OCI-LY1 (cell line): ENCODE results near the gene RNF150.

ENCODE experiments used
- H2AFZ ChIP-seq: fragments of 200-600 bp; sonication (generic), shearing (Covaris generic); 2 replicates; pipeline ENCODE4 v1.6.0; 2014; ENCODE audit warnings: antibody characterized with exemption, mild to moderate bottlenecking, low read length
- H3F3A ChIP-seq: fragments of 200-600 bp; sonication (generic), shearing (Covaris generic); 2 replicates; pipeline ENCODE4 v1.6.0; 2014; ENCODE audit warnings: mild to moderate bottlenecking, antibody characterized with exemption, low read length, moderate library complexity; ENCODE audit not compliant: insufficient read depth
- H3K27ac ChIP-seq: fragments of 200-600 bp; sonication (generic); 2 replicates; pipeline ENCODE4 v1.5.1; 2014; ENCODE audit warnings: low read length, mixed run types, mild to moderate bottlenecking, low read depth; ENCODE audit not compliant: poor library complexity, severe bottlenecking
- H3K27me3 ChIP-seq: fragments of 200-600 bp; sonication (generic); 2 replicates; pipeline ENCODE4 v1.6.0; 2014; ENCODE audit warnings: antibody characterized with exemption, mild to moderate bottlenecking, low read length, moderate library complexity; ENCODE audit not compliant: insufficient read depth
- H3K36me3 ChIP-seq: fragments of 200-600 bp; sonication (generic); 2 replicates; pipeline ENCODE4 v1.6.1; 2014; ENCODE audit warnings: mild to moderate bottlenecking, antibody characterized with exemption, low read length, moderate library complexity, mixed read lengths; ENCODE audit not compliant: insufficient read depth
- H3K4me1 ChIP-seq: fragments of 200-600 bp; sonication (generic); 2 replicates; pipeline ENCODE4 v1.5.1; 2014; ENCODE audit warnings: mild to moderate bottlenecking, low read length, moderate library complexity; ENCODE audit not compliant: insufficient read depth, severe bottlenecking
- H3K4me2 ChIP-seq: fragments of 200-600 bp; sonication (generic), shearing (Covaris generic); 2 replicates; pipeline ENCODE4 v1.6.1; 2014; ENCODE audit warnings: low read length
- H3K4me3 ChIP-seq: fragments of 200-600 bp; sonication (generic); 2 replicates; pipeline ENCODE4 v1.5.1; 2014; ENCODE audit warnings: low read length, low read depth, mild to moderate bottlenecking, mixed read lengths; ENCODE audit not compliant: poor library complexity, severe bottlenecking
- H3K79me2 ChIP-seq: fragments of 200-600 bp; shearing (Covaris generic); 2 replicates; pipeline ENCODE4 v1.6.1; 2016; ENCODE audit warnings: mixed run types, low read length, mixed read lengths; ENCODE audit not compliant: insufficient read depth
- H3K9ac ChIP-seq: fragments of 200-600 bp; sonication (generic), shearing (Covaris generic); 2 replicates; pipeline ENCODE4 v1.6.1; 2014; ENCODE audit warnings: mild to moderate bottlenecking, low read length, mixed read lengths
- H3K9me2 ChIP-seq: fragments of 200-600 bp; sonication (generic), shearing (Covaris generic); 2 replicates; pipeline ENCODE4 v1.6.1; 2014; ENCODE audit warnings: low read depth, mild to moderate bottlenecking, low read length, mixed read lengths
- H3K9me3 ChIP-seq: fragments of 200-600 bp; shearing (Covaris generic); 2 replicates; pipeline ENCODE4 v1.6.1; 2014; ENCODE audit warnings: low read length, mixed read lengths
- H4K20me1 ChIP-seq: fragments of 200-600 bp; sonication (generic), shearing (Covaris generic); 2 replicates; pipeline ENCODE4 v1.6.0; 2016; ENCODE audit warnings: mild to moderate bottlenecking, low read length; ENCODE audit not compliant: insufficient read depth
- CTCF ChIP-seq: fragments of 200-600 bp; sonication (generic), shearing (Covaris generic); IDR thresholded peaks from 2 replicates; pipeline ENCODE4 v1.5.1; 2017; ENCODE audit warnings: mild to moderate bottlenecking, antibody characterized with exemption, low read length, moderate library complexity, mixed read lengths
- EZH2 ChIP-seq: fragments of 200-600 bp; sonication (generic), shearing (Covaris generic); IDR thresholded peaks from 2 replicates; pipeline ENCODE4 v1.8.0; 2017; ENCODE audit warnings: borderline replicate concordance, mixed run types, mild to moderate bottlenecking, antibody characterized with exemption, low read length, moderate library complexity, mixed read lengths

Gene RNF150

DNA sequence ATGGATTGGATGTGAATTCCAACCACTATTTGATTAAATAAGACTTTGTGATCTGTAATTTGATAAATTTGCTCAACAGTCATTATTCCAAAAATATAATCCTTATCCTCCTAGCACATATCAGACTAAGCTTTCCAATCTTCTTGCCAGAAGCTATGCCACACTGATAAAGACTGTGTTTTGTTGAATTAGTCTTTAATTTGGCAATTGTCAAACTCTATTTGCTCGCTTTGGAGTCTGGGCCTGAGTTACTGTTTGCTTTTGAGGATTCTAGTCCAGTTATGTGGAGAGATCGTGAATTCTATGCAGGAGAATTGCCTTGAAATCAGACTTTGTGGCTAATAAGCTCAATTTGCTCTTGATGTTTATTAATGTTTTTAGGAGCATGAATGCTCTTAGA is 10.9 kb upstream of the RNF150 start:
- Histone ChIP-seq H3K4me2 (no peak overlapping the region), H3F3A (no peaks in the 10 kb centered on the region), H3K36me3 (no peaks in the 10 kb centered on the region), H3K9me2 (no peaks in the 10 kb centered on the region), H3K4me3 (no peak overlapping the region), H2AFZ (no peak overlapping the region), H3K4me1 (no peaks in the 10 kb centered on the region), H3K27ac (no peak overlapping the region), H3K9ac (no peak overlapping the region), H4K20me1 (no peaks in the 10 kb centered on the region), H3K9me3 (no peaks in the 10 kb centered on the region), H3K79me2 (no peaks in the 10 kb centered on the region), H3K27me3 (no peaks in the 10 kb centered on the region)
- TF ChIP-seq CTCF: no peak
- no peak for TF ChIP-seq EZH2

DNA sequence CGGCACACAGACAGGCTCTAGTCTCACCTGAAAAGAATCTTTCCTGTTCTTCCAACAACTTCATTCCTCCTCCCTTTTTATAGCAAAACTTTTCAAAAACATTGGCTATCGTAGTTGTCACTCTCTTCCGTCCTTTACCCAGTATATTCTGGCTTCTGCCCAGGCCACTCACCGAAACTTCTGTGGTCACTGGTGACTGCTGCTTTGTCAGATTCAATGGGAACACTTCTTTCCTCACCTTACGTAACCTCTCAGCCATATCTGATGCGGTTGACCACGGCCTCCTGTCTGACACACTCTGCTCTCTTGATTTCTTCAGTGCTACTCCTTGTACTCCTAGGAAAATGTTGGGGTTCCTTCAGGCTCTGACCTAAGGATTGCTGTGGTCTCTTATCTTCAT is 9.2 kb upstream of the RNF150 start:
- Histone ChIP-seq H3K9me3 (no peaks in the 10 kb centered on the region), H3K9ac (no peak overlapping the region), H3K4me1 (no peaks in the 10 kb centered on the region), H3K27ac (no peak overlapping the region), H3K4me2 (no peak overlapping the region), H3K9me2 (no peaks in the 10 kb centered on the region), H3K36me3 (no peaks in the 10 kb centered on the region), H2AFZ (no peak overlapping the region), H3K79me2 (no peaks in the 10 kb centered on the region), H4K20me1 (no peaks in the 10 kb centered on the region), H3K4me3 (no peak overlapping the region), H3F3A (no peaks in the 10 kb centered on the region), H3K27me3 (no peaks in the 10 kb centered on the region)
- TF ChIP-seq EZH2 (no peak), CTCF (no peak)

- Histone ChIP-seq H3K9ac (no peak overlapping the region), H3K4me1 (no peaks in the 10 kb centered on the region), H3K27ac (no peak overlapping the region), H3K36me3 (no peaks in the 10 kb centered on the region), H3K79me2 (no peaks in the 10 kb centered on the region), H3K27me3 (0 out of 2 replicates have a peak, but pooled peaks cover 2% of the 10 kb centered on the region), H4K20me1 (no peaks in the 10 kb centered on the region), H3K9me3 (no peaks in the 10 kb centered on the region), H3K9me2 (no peaks in the 10 kb centered on the region), H2AFZ (no peak overlapping the region), H3F3A (no peaks in the 10 kb centered on the region), H3K4me3 (no peak overlapping the region), H3K4me2 (no peak overlapping the region)
- TF ChIP-seq CTCF: no peak
- no peak for TF ChIP-seq EZH2
Observed at GRCh38 chr4:141140391-141141200, 7.3 kb upstream of the RNF150 start.
